HEK293 (cell line): ENCODE data around the gene ARHGAP24.

Experiments used
- CTCF ChIA-PET: fragments of 350-600 bp; formaldehyde crosslinking; extraction: SDS; loops from one replicate; lab custom pipeline; 2021; ENCODE audit warnings: antibody characterized with exemption; lab: Yijun Ruan, JAX
- POLR2A ChIA-PET: fragments of 300-600 bp; formaldehyde crosslinking; extraction: SDS; loops from one replicate; lab custom pipeline; 2020; ENCODE audit warnings: antibody characterized with exemption, inconsistent platforms; lab: Yijun Ruan, JAX
- H3K27ac ChIP-seq: fragments of 200-500 bp; sonication (Bioruptor generic); 2 replicates; pipeline ENCODE4 v1.5.1; 2014; ENCODE audit warnings: low read depth, low read length, control low read depth, inconsistent platforms; ENCODE audit errors: extremely low read depth
- H3K36me3 ChIP-seq, 2 experiments: fragments of 200-500 bp in 1 of 2; sonication (Bioruptor generic) in 1 of 2; 1 replicate in 1 of 2; 2 replicates in 1 of 2; pipeline ENCODE4 v1.5.1; 2014 to 2017; ENCODE audit warnings: inconsistent platforms in 2 of 2, low read length in 2 of 2; ENCODE audit not compliant: control insufficient read depth in 2 of 2, insufficient read depth in 1 of 2
- H3K4me1 ChIP-seq: fragments of 200-500 bp; sonication (Bioruptor generic); 2 replicates; pipeline ENCODE4 v1.5.1; 2014; ENCODE audit warnings: mild to moderate bottlenecking, low read length, inconsistent platforms; ENCODE audit not compliant: control insufficient read depth, insufficient read depth
- H3K4me3 ChIP-seq: 2 replicates; pipeline ENCODE4 v1.5.1; 2011; ENCODE audit warnings: low read depth, mild to moderate bottlenecking, control low read depth, low read length, moderate library complexity
- H3K9me3 ChIP-seq: fragments of 200-500 bp; sonication (Bioruptor generic); 2 replicates; pipeline ENCODE4 v1.5.1; 2014; ENCODE audit warnings: low read depth, low read length, inconsistent platforms; ENCODE audit not compliant: control insufficient read depth, insufficient read depth
- HIC1 ChIP-seq: fragments of 450-650 bp; formaldehyde crosslinking; IDR thresholded peaks from 2 replicates; pipeline ENCODE4 v1.5.1; 2016; ENCODE audit warnings: missing biosample characterization, missing genetic modification characterization
- HOXC10 ChIP-seq: sonication (generic); formaldehyde crosslinking; IDR thresholded peaks from 2 replicates; pipeline ENCODE4 v1.8.1; 2023; ENCODE audit warnings: mild to moderate bottlenecking, missing genetic modification reagents
- MEIS1 ChIP-seq: sonication (generic); formaldehyde crosslinking; IDR thresholded peaks from 2 replicates; pipeline ENCODE4 v1.8.1; 2022; ENCODE audit warnings: missing genetic modification reagents, mild to moderate bottlenecking, borderline replicate concordance
- SCRT2 ChIP-seq: fragments of 450-650 bp; formaldehyde crosslinking; IDR thresholded peaks from 2 replicates; pipeline ENCODE4 v1.5.1; 2016; ENCODE audit warnings: missing biosample characterization, missing genetic modification characterization
- ZBTB21 ChIP-seq: fragments of 450-650 bp; formaldehyde crosslinking; IDR thresholded peaks from 2 replicates; pipeline ENCODE4 v1.5.1; 2017; ENCODE audit warnings: missing biosample characterization, missing genetic modification characterization
- ZBTB26 ChIP-seq: fragments of 450-650 bp; formaldehyde crosslinking; optimal IDR thresholded peaks from 2 replicates; pipeline ENCODE3; 2016; ENCODE audit warnings: missing biosample characterization, mild to moderate bottlenecking, missing genetic modification characterization
- ZBTB44 ChIP-seq: fragments of 450-650 bp; IDR thresholded peaks from 2 replicates; pipeline ENCODE4 v1.5.1; 2018; ENCODE audit warnings: missing biosample characterization, mild to moderate bottlenecking, missing genetic modification characterization
- ZIC2 ChIP-seq: fragments of 450-650 bp; formaldehyde crosslinking; IDR thresholded peaks from 2 replicates; pipeline ENCODE4 v1.5.1; 2016; ENCODE audit warnings: missing biosample characterization, missing genetic modification characterization
- ZNF10 ChIP-seq: fragments of 450-650 bp; formaldehyde crosslinking; IDR thresholded peaks from 2 replicates; pipeline ENCODE4 v1.5.1; 2017; ENCODE audit warnings: missing biosample characterization, missing genetic modification characterization
- ZNF132 ChIP-seq: fragments of 450-650 bp; formaldehyde crosslinking; IDR thresholded peaks from 2 replicates; pipeline ENCODE4 v1.5.1; 2017; ENCODE audit warnings: missing biosample characterization, missing genetic modification characterization, borderline replicate concordance
- ZNF155 ChIP-seq: fragments of 450-650 bp; formaldehyde crosslinking; IDR thresholded peaks from 2 replicates; pipeline ENCODE4 v1.5.1; 2016; ENCODE audit warnings: missing biosample characterization, missing genetic modification characterization
- ZNF202 ChIP-seq: fragments of 450-650 bp; formaldehyde crosslinking; IDR thresholded peaks from 2 replicates; pipeline ENCODE4 v1.5.1; 2016; ENCODE audit warnings: missing biosample characterization, missing genetic modification characterization, borderline replicate concordance
- ZNF24 ChIP-seq: fragments of 450-650 bp; formaldehyde crosslinking; IDR thresholded peaks from 2 replicates; pipeline ENCODE4 v1.5.1; 2016; ENCODE audit warnings: missing biosample characterization, missing genetic modification characterization
- ZNF26 ChIP-seq: fragments of 450-650 bp; formaldehyde crosslinking; IDR thresholded peaks from 2 replicates; pipeline ENCODE4 v1.5.1; 2016; ENCODE audit warnings: missing biosample characterization, missing genetic modification characterization
- ZNF391 ChIP-seq: fragments of 450-650 bp; formaldehyde crosslinking; IDR thresholded peaks from 2 replicates; pipeline ENCODE4 v1.5.1; 2016; ENCODE audit warnings: low read depth, missing biosample characterization, missing genetic modification characterization, borderline replicate concordance
- ZNF426 ChIP-seq: fragments of 450-650 bp; formaldehyde crosslinking; IDR thresholded peaks from 2 replicates; pipeline ENCODE4 v1.5.1; 2017; ENCODE audit warnings: missing biosample characterization, missing genetic modification characterization, mild to moderate bottlenecking, inconsistent platforms, moderate library complexity
- ZNF560 ChIP-seq: fragments of 450-650 bp; formaldehyde crosslinking; IDR thresholded peaks from 2 replicates; pipeline ENCODE4 v1.5.1; 2017; ENCODE audit warnings: missing biosample characterization, missing genetic modification characterization, borderline replicate concordance
- ZNF645 ChIP-seq: fragments of 450-650 bp; formaldehyde crosslinking; IDR thresholded peaks from 2 replicates; pipeline ENCODE4; 2016; ENCODE audit warnings: missing biosample characterization, missing genetic modification characterization
- ZSCAN4 ChIP-seq: fragments of 450-650 bp; formaldehyde crosslinking; IDR thresholded peaks from 2 replicates; pipeline ENCODE4 v1.5.1; 2017; ENCODE audit warnings: missing biosample characterization, missing genetic modification characterization
- ZXDB ChIP-seq: fragments of 450-650 bp; formaldehyde crosslinking; IDR thresholded peaks from 2 replicates; pipeline ENCODE4 v1.5.1; 2016; ENCODE audit warnings: missing biosample characterization, missing genetic modification characterization

The ARHGAP24 gene

GRCh38 chr4:85570388-85570787, 95.4 kb downstream of the ARHGAP24 start:
- H3K4me1 ChIP-seq, result no peaks in the 10 kb centered on the region
- TF ChIP-seq ZNF10 (tag by site-specific recombination) (no peak), SCRT2 (tag by site-specific recombination) (no peak), ZNF26 (no peak), ZNF132 (tag by site-specific recombination) (no peak), MEIS1 (no peak), ZSCAN4 (no peak)
- POLR2A ChIA-PET, result no interaction called here
- no peaks in the 10 kb centered on the region for H3K36me3 ChIP-seq
- H3K9me3 ChIP-seq, result no peaks in the 10 kb centered on the region
- H3K27ac ChIP-seq, result no peak overlapping the region
- CTCF ChIA-PET, result no interaction called here
- H3K4me3 ChIP-seq, result no peak overlapping the region

GRCh38 chr4:85571008-85571407, 96.1 kb downstream of the ARHGAP24 start:
- ChIA-PET CTCF (no interaction called here), POLR2A (no interaction called here)
- Histone ChIP-seq H3K4me1 (no peaks in the 10 kb centered on the region), H3K4me3 (no peak overlapping the region), H3K36me3 (no peaks in the 10 kb centered on the region), H3K9me3 (no peaks in the 10 kb centered on the region), H3K27ac (no peak overlapping the region)
- no peak for TF ChIP-seq ZXDB (tag by site-specific recombination)

GRCh38 chr4:85573270-85573669, 98.3 kb downstream of the ARHGAP24 start:
- Histone ChIP-seq H3K36me3 (no peaks in the 10 kb centered on the region), H3K4me1 (no peaks in the 10 kb centered on the region), H3K4me3 (no peak overlapping the region), H3K9me3 (no peaks in the 10 kb centered on the region), H3K27ac (no peak overlapping the region)
- TF ChIP-seq ZIC2 (tag by site-specific recombination), result no peak
- TF ChIP-seq ZNF391 (tag by site-specific recombination), result no peak
- no peak for TF ChIP-seq ZNF155 (tag by site-specific recombination)
- no peak for TF ChIP-seq ZBTB44 (tag by site-specific recombination)
- TF ChIP-seq HOXC10 (CRISPR knock-in tag), result no peak
- ChIA-PET POLR2A (no interaction called here), CTCF (no interaction called here)

- Histone ChIP-seq H3K4me1 (no peaks in the 10 kb centered on the region), H3K27ac (no peak overlapping the region), H3K4me3 (no peak overlapping the region), H3K9me3 (no peaks in the 10 kb centered on the region), H3K36me3 (no peaks in the 10 kb centered on the region)
- CTCF ChIA-PET, result no interaction called here
- POLR2A ChIA-PET, result no interaction called here
- no peak for TF ChIP-seq ZNF202 (tag by site-specific recombination)
- no peak for TF ChIP-seq HIC1 (tag by site-specific recombination)
- TF ChIP-seq ZBTB21 (tag by site-specific recombination), result no peak
- TF ChIP-seq ZNF24 (tag by site-specific recombination), result no peak
- TF ChIP-seq ZBTB26 (tag by site-specific recombination), result no peak
- no peak for TF ChIP-seq ZIC2 (tag by site-specific recombination)
- TF ChIP-seq ZNF426 (tag by site-specific recombination), result no peak
- no peak for TF ChIP-seq HOXC10 (CRISPR knock-in tag)
- TF ChIP-seq ZNF560 (tag by site-specific recombination), result no peak
- no peak for TF ChIP-seq ZNF645 (tag by site-specific recombination)
Observed at GRCh38 chr4:85577307-85577706, 102.4 kb downstream of the ARHGAP24 start.
